ENCODE results near the gene HOXA11.

The HOXA11 gene

DNA sequence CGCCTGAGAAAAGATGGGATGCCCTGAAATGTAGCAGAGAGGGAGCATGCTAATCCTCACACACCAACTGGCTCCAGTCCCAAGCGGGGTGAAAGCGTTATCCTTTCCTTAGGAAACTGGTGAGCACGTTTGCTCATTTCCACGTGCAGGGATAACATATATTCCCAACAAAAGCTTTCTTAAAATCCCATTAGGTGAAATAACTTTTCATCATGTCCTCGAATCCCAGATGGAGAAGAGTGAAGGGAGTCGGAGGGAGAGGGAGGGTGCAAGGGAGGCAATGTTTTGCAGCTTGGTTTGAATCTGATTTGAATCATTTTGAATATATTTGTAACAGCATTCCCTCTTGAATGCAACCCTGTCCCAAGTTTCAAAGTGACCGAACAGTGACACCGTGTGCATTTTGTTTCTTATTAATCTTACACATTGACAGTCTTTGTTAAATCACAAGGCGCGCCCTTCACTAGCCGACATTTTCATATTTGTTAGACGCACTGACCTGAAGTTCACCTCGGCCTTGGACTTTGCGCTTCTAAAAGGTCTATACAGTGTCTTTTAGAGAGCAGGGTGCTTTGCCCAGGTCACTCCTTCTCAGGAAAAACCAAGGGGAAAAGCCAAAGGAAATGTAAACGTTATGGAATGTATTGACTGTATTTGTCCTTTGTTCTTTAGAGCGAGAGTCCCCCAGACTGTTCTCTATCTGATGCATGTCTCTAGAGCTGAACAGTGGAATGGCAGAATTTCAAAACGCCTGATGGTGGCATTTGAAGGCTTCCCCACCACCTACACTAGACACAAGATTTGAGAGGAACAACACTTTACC lies 51.4 kb downstream of the HOXA11 start:
- no peaks in the 10 kb centered on the region for H3K4me1 Mint-ChIP-seq
- no peak overlapping the region for H3K4me3 Mint-ChIP-seq
- peaks cover 2% of the 10 kb centered on the region for H3K9me3 Mint-ChIP-seq
- H3K27me3 Mint-ChIP-seq: peaks cover 16% of the 10 kb centered on the region
- no peak for DNase-seq (ENCODE audit: low spot score in 2 of 2)
- no peak for ATAC-seq (ENCODE audit: low read depth)
- H3K36me3 Mint-ChIP-seq: peaks cover 2% of the 10 kb centered on the region
- H3K27ac Mint-ChIP-seq: no peak overlapping the region

DNA sequence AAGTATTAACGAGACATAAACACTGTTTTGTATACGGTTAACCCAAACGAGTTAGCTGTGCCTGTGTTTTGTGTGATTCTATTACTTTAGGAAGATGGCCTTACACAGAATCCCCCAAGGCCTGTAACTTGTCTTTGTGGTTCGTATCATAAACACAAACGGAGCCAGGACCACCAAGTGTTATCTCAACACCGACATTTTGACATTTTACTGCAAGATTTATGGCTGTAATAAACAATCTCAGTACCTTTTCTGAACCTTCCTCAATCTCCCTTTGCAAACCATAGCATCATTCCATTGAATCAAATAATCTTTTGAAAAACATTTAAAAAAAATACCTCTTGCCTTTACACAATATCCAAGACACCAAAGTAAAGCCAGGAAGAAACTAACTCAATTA lies 52.1 kb downstream of the HOXA11 start:
- ATAC-seq (ENCODE audit: low read depth) (no peak), DNase-seq (ENCODE audit: low spot score in 2 of 2) (no peak)
- Mint-ChIP-seq H3K9me3 (peaks cover 2% of the 10 kb centered on the region), H3K4me3 (no peak overlapping the region), H3K36me3 (peaks cover 2% of the 10 kb centered on the region), H3K4me1 (no peaks in the 10 kb centered on the region), H3K27me3 (peaks cover 17% of the 10 kb centered on the region), H3K27ac (no peak overlapping the region)

DNA sequence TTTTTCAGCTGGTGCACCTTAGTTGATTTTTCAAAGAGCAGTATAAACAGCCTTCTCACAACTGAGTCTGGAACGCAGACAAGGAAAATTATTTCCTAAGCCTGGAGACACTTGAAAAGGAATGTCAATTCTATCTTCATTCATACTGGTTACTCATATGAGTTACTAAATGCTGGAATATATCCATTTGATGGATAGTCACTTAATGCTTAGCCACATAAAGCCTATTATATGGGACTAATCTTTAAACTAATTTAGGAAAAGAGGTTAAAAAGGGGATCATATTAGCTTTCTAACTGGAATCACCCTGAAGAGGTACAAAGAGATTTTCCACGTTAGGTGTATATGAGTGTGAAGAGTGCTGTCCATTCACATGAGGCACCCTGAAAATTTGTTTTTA lies 52.8 kb downstream of the HOXA11 start:
- no peak for DNase-seq (ENCODE audit: low spot score in 2 of 2)
- no peak for ATAC-seq (ENCODE audit: low read depth)
- no peaks in the 10 kb centered on the region for H3K4me1 Mint-ChIP-seq
- H3K27ac Mint-ChIP-seq: no peak overlapping the region
- peaks cover 2% of the 10 kb centered on the region for H3K9me3 Mint-ChIP-seq
- peaks cover 2% of the 10 kb centered on the region for H3K36me3 Mint-ChIP-seq
- no peak overlapping the region for H3K4me3 Mint-ChIP-seq
- peaks cover 17% of the 10 kb centered on the region for H3K27me3 Mint-ChIP-seq

DNA sequence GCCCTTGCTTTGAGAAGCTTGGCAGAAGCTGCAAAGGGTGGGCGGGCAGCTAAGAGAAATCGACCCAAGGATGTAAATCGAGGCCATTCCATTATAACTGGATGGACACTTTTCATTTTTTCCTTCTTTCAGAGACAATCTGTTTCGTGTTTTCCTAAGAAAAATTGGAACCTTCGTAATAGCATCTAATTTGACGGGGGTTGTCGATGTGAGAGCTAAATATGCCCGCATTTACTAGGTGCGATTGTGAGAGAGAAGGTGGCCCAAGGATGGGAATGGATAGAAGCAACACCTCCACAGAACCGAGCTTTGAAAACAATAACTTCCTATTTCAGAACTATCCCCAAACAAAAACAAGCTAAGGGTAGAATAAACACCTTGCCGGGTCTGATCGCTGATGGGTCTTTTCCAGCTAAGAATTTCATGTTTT lies 53.6 kb downstream of the HOXA11 start:
- no peaks in the 10 kb centered on the region for H3K4me1 Mint-ChIP-seq
- peak overlapping the region; percentile 51 for H3K4me3 Mint-ChIP-seq
- H3K27ac Mint-ChIP-seq: no peak overlapping the region
- no peak for DNase-seq (ENCODE audit: low spot score in 2 of 2)
- H3K27me3 Mint-ChIP-seq: peaks cover 17% of the 10 kb centered on the region
- no peak for ATAC-seq (ENCODE audit: low read depth)
- peaks cover 2% of the 10 kb centered on the region for H3K36me3 Mint-ChIP-seq
- H3K9me3 Mint-ChIP-seq: peaks cover 2% of the 10 kb centered on the region
